Thymus (tissue), 11 donors: Measurements from ENCODE around the gene NR5A2. TPM values are rescaled to one million over a fixed set of nuclear protein-coding genes. Genes with fewer than 3 reads are reported as not detected.
"Not testable (repeated sequence)": the region's sequence is repeated elsewhere in the genome, so short reads cannot be mapped to it uniquely, and the experiment has no call there.

Experiments
- DNase-seq, 9 donors: peaks; one replicate each; pipeline ENCODE4 v3.0.0-alpha.2; 2013; ENCODE audit warnings: low spot score in 9 of 9, low read depth in 6 of 9, missing footprints in 1 of 9
- H3K27ac ChIP-seq, 2 donors: one replicate each; pipeline ENCODE4 v1.5.1; 2013; ENCODE audit warnings: control low read depth in 1 of 2, low read depth in 1 of 2, low read length in 1 of 2, mild to moderate bottlenecking in 1 of 2, moderate library complexity in 1 of 2
- H3K27me3 ChIP-seq, 2 donors: one replicate each; pipeline ENCODE4 v1.5.1; 2013; ENCODE audit warnings: low read length in 1 of 2; ENCODE audit not compliant: control insufficient read depth in 2 of 2, insufficient read depth in 1 of 2
- H3K36me3 ChIP-seq, 2 donors: one replicate each; pipeline ENCODE4 v1.5.1; 2013; ENCODE audit warnings: low read length in 1 of 2, mild to moderate bottlenecking in 1 of 2, moderate library complexity in 1 of 2; ENCODE audit not compliant: control insufficient read depth in 2 of 2, insufficient read depth in 2 of 2
- H3K4me1 ChIP-seq, 2 donors: one replicate each; pipeline ENCODE4 v1.5.1; 2013; ENCODE audit warnings: low read length in 2 of 2; ENCODE audit not compliant: control insufficient read depth in 2 of 2, insufficient read depth in 2 of 2
- H3K4me3 ChIP-seq, 2 donors: one replicate each; pipeline ENCODE4 v1.5.1; 2013; ENCODE audit warnings: low read length in 2 of 2, control low read depth in 1 of 2, mild to moderate bottlenecking in 1 of 2
- H3K9me3 ChIP-seq, 2 donors: one replicate each; pipeline ENCODE4 v1.5.1; 2013; ENCODE audit warnings: low read length in 1 of 2, mild to moderate bottlenecking in 1 of 2; ENCODE audit not compliant: control insufficient read depth in 2 of 2, insufficient read depth in 1 of 2
- WGBS: extraction: QIAGEN DNeasy Blood & Tissue Kit; methylation state at CpG from one replicate; pipeline ENCODE4 v1.1.7; 2013; 5-methylcytosine and 5-hydroxymethylcytosine counted together
- polyA plus RNA-seq: library from polyadenylated mRNA; stranded (reverse); fragments of 200-250 nt; gene quantifications from one replicate; pipeline ENCODE4 v1.2.3, GENCODE V29; 2013
- total RNA-seq: library from RNA; stranded (reverse); fragments of 120-200 nt; gene quantifications from one replicate; pipeline ENCODE4 v1.2.4, GENCODE V29; 2013
- donor health status: healthy.

Gene NR5A2
- total and polyA plus RNA-seq, 2 donors: 0.76 to 0.94 TPM

GRCh38 chr1:200181861-200182260 is 154.4 kb downstream of the NR5A2 start:
- WGBS: 79% methylated on average over 3 of the region's 3 CpGs

GRCh38 chr1:200182701-200183100 is 155.2 kb downstream of the NR5A2 start:
- 95% methylated on average over 7 of the region's 7 CpGs for WGBS
- Histone ChIP-seq H3K36me3 (no peaks in the 10 kb centered on the region), H3K27me3 (no peaks in the 10 kb centered on the region), H3K4me3 (no peak overlapping the region), H3K27ac (no peak overlapping the region), H3K4me1 (no peaks in the 10 kb centered on the region), H3K9me3 (peaks cover 0 to 1% of the 10 kb centered on the region in 2 donors)
- no peak for DNase-seq

More at GRCh38 chr1:200181861-200182260, 154.4 kb downstream of the NR5A2 start:
- no peak for DNase-seq
- Histone ChIP-seq H3K27ac (no peak overlapping the region), H3K4me3 (no peak overlapping the region), H3K9me3 (peaks cover 0 to 1% of the 10 kb centered on the region in 2 donors), H3K4me1 (no peaks in the 10 kb centered on the region), H3K27me3 (no peaks in the 10 kb centered on the region), H3K36me3 (no peaks in the 10 kb centered on the region)

GRCh38 chr1:200183637-200184036 is 156.1 kb downstream of the NR5A2 start:
- H3K27me3 ChIP-seq: no peaks in the 10 kb centered on the region
- H3K36me3 ChIP-seq: no peaks in the 10 kb centered on the region
- 84% methylated on average over 2 of the region's 2 CpGs for WGBS
- H3K27ac ChIP-seq: no peak overlapping the region
- peaks cover 0 to 1% of the 10 kb centered on the region in 2 donors for H3K9me3 ChIP-seq
- H3K4me1 ChIP-seq: no peaks in the 10 kb centered on the region
- DNase-seq: no peak
- no peak overlapping the region for H3K4me3 ChIP-seq

GRCh38 chr1:200184196-200184595 is 156.7 kb downstream of the NR5A2 start:
- H3K36me3 ChIP-seq: no peaks in the 10 kb centered on the region
- no peaks in the 10 kb centered on the region for H3K4me1 ChIP-seq
- H3K27ac ChIP-seq: no peak overlapping the region
- WGBS: 20% methylated on average over 4 of the region's 4 CpGs
- peaks cover 0 to 1% of the 10 kb centered on the region in 2 donors for H3K9me3 ChIP-seq
- H3K4me3 ChIP-seq: no peak overlapping the region
- DNase-seq: peak in 3 of 9 donors; percentile 1 to 29 (median 2)
- no peaks in the 10 kb centered on the region for H3K27me3 ChIP-seq

GRCh38 chr1:200185191-200185590 is 157.7 kb downstream of the NR5A2 start:
- not testable (repeated sequence) for DNase-seq, H3K36me3 ChIP-seq, H3K27me3 ChIP-seq, H3K4me1 ChIP-seq, H3K4me3 ChIP-seq, H3K27ac ChIP-seq, H3K9me3 ChIP-seq
- 90% methylated on average over 8 of the region's 8 CpGs for WGBS

GRCh38 chr1:200187332-200187731 is 159.8 kb downstream of the NR5A2 start:
- H3K27me3 ChIP-seq, H3K27ac ChIP-seq, H3K4me3 ChIP-seq, DNase-seq, H3K9me3 ChIP-seq, H3K36me3 ChIP-seq, H3K4me1 ChIP-seq: not testable (repeated sequence)
- 96% methylated on average over 2 of the region's 2 CpGs for WGBS

GRCh38 chr1:200191993-200192392 is 164.5 kb downstream of the NR5A2 start:
- Histone ChIP-seq H3K9me3 (no peaks in the 10 kb centered on the region), H3K36me3 (no peaks in the 10 kb centered on the region), H3K4me3 (no peak overlapping the region), H3K27me3 (no peaks in the 10 kb centered on the region), H3K27ac (no peak overlapping the region), H3K4me1 (no peaks in the 10 kb centered on the region)
- 97% methylated on average over 3 of the region's 3 CpGs for WGBS
- DNase-seq: no peak

- 91% methylated on average over 8 of the region's 8 CpGs for WGBS
- DNase-seq: no peak
- Histone ChIP-seq H3K36me3 (no peaks in the 10 kb centered on the region), H3K27me3 (no peaks in the 10 kb centered on the region), H3K4me3 (no peak overlapping the region), H3K9me3 (no peaks in the 10 kb centered on the region), H3K4me1 (no peaks in the 10 kb centered on the region), H3K27ac (no peak overlapping the region)
These were observed 167.0 kb downstream of the NR5A2 start for GRCh38 chr1:200194477-200194876.

GRCh38 chr1:200198236-200198635 is 170.7 kb downstream of the NR5A2 start:
- Histone ChIP-seq H3K36me3 (no peaks in the 10 kb centered on the region), H3K4me1 (no peaks in the 10 kb centered on the region), H3K9me3 (no peaks in the 10 kb centered on the region), H3K4me3 (no peak overlapping the region), H3K27ac (no peak overlapping the region), H3K27me3 (no peaks in the 10 kb centered on the region)
- WGBS: 44% methylated on average over 3 of the region's 3 CpGs
- no peak for DNase-seq
